Endothelial cell of umbilical vein (primary cell): ENCODE measurements around the gene KAT6B. TPM values are rescaled to one million over a fixed set of nuclear protein-coding genes. Genes with fewer than 3 reads are reported as not detected.

ENCODE experiments used
- BruUV-seq: library from RNA; stranded (reverse); fragments of 400-500 nt; replicated peaks from 2 replicates; lab custom pipeline; 2021; lab: Mats Ljungman, UMichigan
- CTCF ChIA-PET: fragments of 300-600, 350-600 bp; sonication (Branson Sonifier 250); formaldehyde crosslinking; loops from one replicate; lab custom pipeline; 2021; ENCODE audit warnings: antibody characterized with exemption, inconsistent platforms; lab: Charles Lee
- POLR2A ChIA-PET: fragments of 300-600, 350-600 bp; sonication (Branson Sonifier 250); formaldehyde crosslinking; loops from one replicate; lab custom pipeline; 2021; ENCODE audit warnings: antibody characterized with exemption, inconsistent platforms; lab: Charles Lee
- DNase-seq: peaks from one replicate; pipeline ENCODE4 v3.0.0-alpha.2; 2011; ENCODE audit warnings: low read depth, low spot score
- FAIRE-seq: peaks from 2 replicates; lab custom pipeline; 2011; peaks lifted over from hg19 to GRCh38; lab: Jason Lieb, UNC
- H2AFZ ChIP-seq: 2 replicates; pipeline ENCODE4 v1.6.0; 2012; ENCODE audit warnings: low read depth, low read length, control low read depth, inconsistent platforms
- H3K27ac ChIP-seq: 2 replicates; pipeline ENCODE4 v1.5.1; 2011; ENCODE audit warnings: low read depth, mild to moderate bottlenecking, control low read depth, low read length, moderate library complexity; ENCODE audit not compliant: insufficient read depth
- H3K27me3 ChIP-seq, 2 experiments: 2 replicates each; pipeline versions ENCODE4 v1.6.0 to v1.6.1; 2011; ENCODE audit warnings: low read length in 2 of 2, mixed read lengths in 1 of 2; ENCODE audit not compliant: control insufficient read depth in 2 of 2, insufficient read depth in 2 of 2
- H3K36me3 ChIP-seq, 2 experiments: 2 replicates in 1 of 2; 3 replicates in 1 of 2; pipeline ENCODE4 v1.5.1; 2011; ENCODE audit warnings: low read length in 2 of 2, mild to moderate bottlenecking in 1 of 2, moderate library complexity in 1 of 2; ENCODE audit not compliant: control insufficient read depth in 2 of 2, insufficient read depth in 2 of 2; ENCODE audit errors: extremely low read depth in 1 of 2
- H3K4me1 ChIP-seq: 3 replicates; pipeline ENCODE4 v1.5.1; 2011; ENCODE audit warnings: mild to moderate bottlenecking, low read length; ENCODE audit not compliant: control insufficient read depth, insufficient read depth; ENCODE audit errors: extremely low read depth
- H3K4me2 ChIP-seq: 2 replicates; pipeline ENCODE4 v1.6.1; 2011; ENCODE audit warnings: low read length, control low read depth, mixed read lengths; ENCODE audit not compliant: insufficient read depth
- H3K4me3 ChIP-seq, 3 experiments: fragments of 200-600 bp in 1 of 3; sonication (generic), shearing (Covaris generic) in 1 of 3; replicated peaks in 1 of 3; 2 replicates each; pipeline ENCODE4 v1.5.1; 2011 to 2016; ENCODE audit warnings: control low read depth in 3 of 3, low read length in 3 of 3, mild to moderate bottlenecking in 2 of 3, inconsistent platforms in 1 of 3, low read depth in 1 of 3, moderate library complexity in 1 of 3; ENCODE audit not compliant: insufficient read depth in 1 of 3
- H3K79me2 ChIP-seq: 2 replicates; pipeline ENCODE4 v1.6.0; 2012; ENCODE audit warnings: low read length, inconsistent platforms; ENCODE audit not compliant: control insufficient read depth, insufficient read depth
- H3K9ac ChIP-seq: replicated peaks from 2 replicates; pipeline ENCODE3; 2011; ENCODE audit warnings: low read length, control low read depth; ENCODE audit not compliant: insufficient read depth; ENCODE audit errors: extremely low read depth
- H3K9me1 ChIP-seq: replicated peaks from 3 replicates; pipeline ENCODE4 v1.6.0; 2011; ENCODE audit warnings: mild to moderate bottlenecking, low read length; ENCODE audit not compliant: control insufficient read depth, insufficient read depth; ENCODE audit errors: extremely low read depth
- H3K9me3 ChIP-seq: replicated peaks from 2 replicates; pipeline ENCODE4 v1.5.1; 2012; ENCODE audit warnings: low read length, inconsistent platforms; ENCODE audit not compliant: control insufficient read depth, insufficient read depth
- H4K20me1 ChIP-seq: replicated peaks from 2 replicates; pipeline ENCODE3; 2011; ENCODE audit warnings: mild to moderate bottlenecking, low read length; ENCODE audit not compliant: control insufficient read depth, insufficient read depth; ENCODE audit errors: extremely low read depth
- CTCF ChIP-seq, 2 donors: IDR thresholded peaks; 1 replicate in 1 of 2; 2 replicates in 1 of 2; pipeline ENCODE4 v1.5.1; 2011; ENCODE audit warnings: low read length in 2 of 2, mild to moderate bottlenecking in 2 of 2, moderate library complexity in 2 of 2, control low read depth in 1 of 2, inconsistent platforms in 1 of 2, low read depth in 1 of 2; ENCODE audit not compliant: insufficient read depth in 1 of 2; ENCODE audit errors: extremely low read depth in 1 of 2
- EZH2 ChIP-seq: IDR thresholded peaks from 2 replicates; pipeline ENCODE4 v1.6.1; 2012; ENCODE audit warnings: borderline replicate concordance, low read depth, mild to moderate bottlenecking, moderate library complexity, low read length, inconsistent platforms; ENCODE audit not compliant: severe bottlenecking
- FOS ChIP-seq: IDR thresholded peaks from 2 replicates; pipeline ENCODE4 v1.6.1; 2011; ENCODE audit warnings: mild to moderate bottlenecking, low read length, moderate library complexity, borderline replicate concordance; ENCODE audit not compliant: insufficient read depth
- GATA2 ChIP-seq: IDR thresholded peaks from 2 replicates; pipeline ENCODE4 v1.7.0; 2011; ENCODE audit warnings: low read depth, mild to moderate bottlenecking, moderate library complexity, mixed read lengths, low read length; ENCODE audit not compliant: insufficient read length, insufficient read depth
- JUN ChIP-seq: IDR thresholded peaks from 2 replicates; pipeline ENCODE4 v1.6.1; 2011; ENCODE audit warnings: borderline replicate concordance, low read depth; ENCODE audit not compliant: insufficient read length, insufficient read depth
- MAX ChIP-seq: IDR thresholded peaks from 2 replicates; pipeline ENCODE4 v1.6.1; 2011; ENCODE audit not compliant: insufficient read depth, insufficient read length
- MYC ChIP-seq: IDR thresholded peaks from one replicate; pipeline ENCODE4 v1.6.1; 2011; ENCODE audit warnings: mild to moderate bottlenecking, low read depth, low read length
- POLR2A ChIP-seq: IDR thresholded peaks from 2 replicates; pipeline ENCODE4 v1.6.1; 2012; ENCODE audit warnings: low read depth, mild to moderate bottlenecking, control low read depth, low read length
- POLR2AphosphoS5 ChIP-seq: IDR thresholded peaks from 2 replicates; pipeline ENCODE4 v1.6.1; 2012; ENCODE audit warnings: low read depth, mild to moderate bottlenecking, control low read depth, low read length, moderate library complexity; ENCODE audit not compliant: insufficient read depth
- dilution Hi-C: fragments of 300-500 bp; cut with MboI; formaldehyde crosslinking; loops from one replicate; pipeline ENCODE4 v1.15.0; 2019; ENCODE audit warnings: low sequenced_read_pairs; ENCODE audit not compliant: extremely low pct_ligation_motif_present
- intact Hi-C: fragments of 100-400 bp; cut with micrococcal nuclease; formaldehyde crosslinking; loops from one replicate; pipeline ENCODE4 v1.10.0; 2022
- polyA plus RNA-seq, 4 experiments: library from polyadenylated mRNA; depleted of rRNA in 3 of 4; stranded (reverse) in 3 of 4; unstranded in 1 of 4; fragments of >200 nt; gene quantifications; 2 replicates each; pipeline versions ENCODE4 v1.2.1 to v1.2.3, GENCODE V29; 2011 to 2012; ENCODE audit warnings: missing spikeins in 1 of 4
- total RNA-seq: library from RNA; stranded (reverse); gene quantifications from 2 replicates; pipeline ENCODE4 v1.2.3, GENCODE V29; 2021

Gene KAT6B
- total and polyA plus RNA-seq, 2 donors (not counting 3 experiments of a cell fraction or from before 2014, with no cell fraction given), result 4.5 to 17.0 TPM

- Histone ChIP-seq H3K9ac (no peak overlapping the region), H2AFZ (no peak overlapping the region), H3K4me3 (no peak overlapping the region), H3K9me3 (no peaks in the 10 kb centered on the region), H3K79me2 (no peaks in the 10 kb centered on the region), H3K4me2 (no peak overlapping the region), H3K27me3 (no peaks in the 10 kb centered on the region), H3K9me1 (no peaks in the 10 kb centered on the region), H3K36me3 (no peaks in the 10 kb centered on the region), H3K4me1 (no peaks in the 10 kb centered on the region), H3K27ac (no peak overlapping the region), H4K20me1 (no peaks in the 10 kb centered on the region)
- CTCF ChIA-PET, result interaction anchor here (1.3 kb wide), 1 partner anchor 750 kb away, joined by 4 read pairs; no protein-coding TSS in a partner anchor
- intact Hi-C loops (no loop called here), dilution Hi-C loops (no loop called here)
- DNase-seq (no peak), FAIRE-seq (no peak)
- POLR2A ChIA-PET, result no interaction called here
- no TSS peak for BruUV-seq
- TF ChIP-seq FOS (no peak), JUN (no peak), EZH2 (no peak), POLR2AphosphoS5 (no peak), GATA2 (no peak), MYC (no peak), POLR2A (no peak), MAX (no peak), CTCF (IDR thresholded peaks at IDR 0.05; ENCODE audit: extremely low read depth in 1 of 2, insufficient read depth in 1 of 2, low read depth in 1 of 2, low read length in 2 of 2) (no peak)
Measured at GRCh38 chr10:75015442-75015841, 189.0 kb downstream of the KAT6B start.
